ENCODE results near the gene ADGRG3.

The ADGRG3 gene

DNA sequence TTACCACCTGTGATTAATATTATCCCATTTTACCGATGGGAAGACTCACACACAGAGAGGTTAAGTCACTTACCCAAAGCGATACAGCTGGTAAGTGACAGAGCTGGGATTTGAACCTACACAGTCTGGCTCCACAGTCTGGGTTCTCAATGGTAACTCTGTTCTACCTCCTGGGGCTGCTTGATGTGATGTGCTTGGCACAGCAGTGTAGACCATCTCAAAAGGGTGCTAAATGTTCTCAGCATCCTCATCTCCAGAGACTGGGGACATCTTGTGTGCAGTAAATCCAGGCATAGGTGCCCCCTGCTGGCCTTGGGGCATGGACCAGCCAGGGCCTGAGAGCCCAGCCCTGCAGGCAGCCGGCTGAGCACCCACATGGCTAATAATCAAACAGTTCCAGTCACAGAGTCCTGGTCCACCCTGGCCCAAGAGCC is 52.1 kb downstream of the ADGRG3 start:
- peak; percentile 8 for DNase-seq (ENCODE audit: low read depth)
- TF ChIP-seq, protein P1, sequence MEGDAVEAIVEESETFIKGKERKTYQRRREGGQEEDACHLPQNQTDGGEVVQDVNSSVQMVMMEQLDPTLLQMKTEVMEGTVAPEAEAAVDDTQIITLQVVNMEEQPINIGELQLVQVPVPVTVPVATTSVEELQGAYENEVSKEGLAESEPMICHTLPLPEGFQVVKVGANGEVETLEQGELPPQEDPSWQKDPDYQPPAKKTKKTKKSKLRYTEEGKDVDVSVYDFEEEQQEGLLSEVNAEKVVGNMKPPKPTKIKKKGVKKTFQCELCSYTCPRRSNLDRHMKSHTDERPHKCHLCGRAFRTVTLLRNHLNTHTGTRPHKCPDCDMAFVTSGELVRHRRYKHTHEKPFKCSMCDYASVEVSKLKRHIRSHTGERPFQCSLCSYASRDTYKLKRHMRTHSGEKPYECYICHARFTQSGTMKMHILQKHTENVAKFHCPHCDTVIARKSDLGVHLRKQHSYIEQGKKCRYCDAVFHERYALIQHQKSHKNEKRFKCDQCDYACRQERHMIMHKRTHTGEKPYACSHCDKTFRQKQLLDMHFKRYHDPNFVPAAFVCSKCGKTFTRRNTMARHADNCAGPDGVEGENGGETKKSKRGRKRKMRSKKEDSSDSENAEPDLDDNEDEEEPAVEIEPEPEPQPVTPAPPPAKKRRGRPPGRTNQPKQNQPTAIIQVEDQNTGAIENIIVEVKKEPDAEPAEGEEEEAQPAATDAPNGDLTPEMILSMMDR (IDR thresholded peaks at IDR 0.05; ENCODE audit: control insufficient read depth, insufficient read depth, low read depth, low read length, missing control alignments): peak; percentile 78
- H3K4me3 ChIP-seq (ENCODE audit: control insufficient read depth, low read depth, low read length): no peak overlapping the region

DNA sequence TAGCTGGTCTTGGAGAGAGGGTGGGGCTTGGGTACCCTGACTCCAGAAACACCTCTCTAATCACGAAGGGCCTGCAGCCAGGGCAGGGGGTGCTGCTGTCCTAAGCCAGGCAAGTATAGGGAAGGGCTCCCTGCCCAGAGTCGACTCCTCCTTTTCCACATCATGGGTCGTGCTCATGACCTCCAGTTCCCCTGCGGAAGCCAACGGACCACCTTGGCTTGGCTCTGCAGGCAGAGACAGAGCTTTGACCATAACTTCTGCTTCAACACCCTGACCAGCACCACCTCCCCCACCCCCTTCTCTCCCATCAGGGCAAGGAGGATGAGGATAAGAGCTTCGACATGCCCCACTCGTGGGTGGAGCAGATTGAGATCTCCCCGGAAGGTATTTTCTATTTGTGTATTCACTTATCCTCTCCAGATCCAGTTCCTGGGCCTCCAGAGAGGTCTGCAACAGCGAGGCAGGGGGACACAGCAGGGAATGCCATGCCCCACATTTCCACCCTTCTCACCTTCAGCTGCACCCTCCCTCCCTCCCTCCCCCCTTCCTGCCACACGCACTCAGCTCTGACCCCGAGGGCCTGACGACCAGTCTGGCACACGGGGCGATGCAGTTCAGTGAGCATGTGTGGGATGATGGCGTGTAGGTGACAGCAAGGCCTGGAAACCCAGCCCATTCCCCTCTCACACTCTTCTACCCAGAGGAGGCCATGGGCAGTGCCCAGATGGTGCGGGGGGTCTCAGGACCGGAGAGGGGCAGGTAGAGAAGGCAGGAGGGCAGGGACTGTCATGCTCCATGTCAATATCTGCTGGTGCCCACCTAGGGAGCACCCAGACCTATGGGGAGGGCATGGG is 53.5 kb downstream of the ADGRG3 start:
- H3K4me3 ChIP-seq (ENCODE audit: control insufficient read depth, low read depth, low read length): no peak overlapping the region

DNA sequence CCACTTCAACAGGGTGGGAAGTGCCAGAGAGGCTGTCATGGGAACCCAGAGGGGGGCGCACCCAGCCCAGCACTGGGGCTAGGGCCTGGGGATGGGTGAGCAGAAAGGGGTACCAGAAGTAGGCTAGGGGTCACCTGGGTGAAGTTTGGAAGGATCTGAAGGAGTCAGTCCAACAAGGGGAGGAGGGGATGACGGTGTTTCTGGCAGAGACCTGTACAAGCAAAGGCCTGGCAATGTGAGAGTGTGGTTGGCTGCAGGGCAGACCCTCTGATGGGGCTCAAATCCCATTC is 54.0 kb downstream of the ADGRG3 start:
- H3K4me3 ChIP-seq (ENCODE audit: control insufficient read depth, low read depth, low read length): no peak overlapping the region
- TF ChIP-seq, protein P1 (IDR thresholded peaks at IDR 0.05; ENCODE audit: control insufficient read depth, insufficient read depth, low read depth, low read length, missing control alignments): no peak
- no peak for DNase-seq (ENCODE audit: low read depth)

More for the DNA sequence above, 53.5 kb downstream of the ADGRG3 start:
- TF ChIP-seq, protein P1 (IDR thresholded peaks at IDR 0.05; ENCODE audit: control insufficient read depth, insufficient read depth, low read depth, low read length, missing control alignments): no peak
- DNase-seq (ENCODE audit: low read depth): no peak

DNA sequence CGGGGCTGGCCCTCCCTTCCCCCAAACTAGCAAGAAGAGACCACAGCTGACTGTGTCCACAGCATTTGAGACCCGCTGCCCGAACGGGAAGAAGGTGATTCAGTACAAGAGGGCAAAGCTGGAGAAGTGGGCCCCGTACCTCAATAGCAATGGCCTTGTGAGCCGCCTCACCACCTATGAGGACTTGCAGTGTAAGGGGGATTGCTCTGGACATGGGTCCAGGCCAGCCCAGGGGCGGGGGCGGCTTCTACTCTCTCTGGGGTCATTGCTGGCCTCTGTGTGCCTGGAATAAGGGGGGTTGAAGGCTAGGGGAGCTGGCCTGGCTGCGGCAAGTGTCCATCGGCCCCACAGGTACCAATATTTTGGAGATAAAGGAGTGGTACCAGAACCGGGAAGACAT is 54.5 kb downstream of the ADGRG3 start:
- no peak overlapping the region for H3K4me3 ChIP-seq (ENCODE audit: control insufficient read depth, low read depth, low read length)
- DNase-seq (ENCODE audit: low read depth): no peak
- TF ChIP-seq, protein P1 (IDR thresholded peaks at IDR 0.05; ENCODE audit: control insufficient read depth, insufficient read depth, low read depth, low read length, missing control alignments): no peak

DNA sequence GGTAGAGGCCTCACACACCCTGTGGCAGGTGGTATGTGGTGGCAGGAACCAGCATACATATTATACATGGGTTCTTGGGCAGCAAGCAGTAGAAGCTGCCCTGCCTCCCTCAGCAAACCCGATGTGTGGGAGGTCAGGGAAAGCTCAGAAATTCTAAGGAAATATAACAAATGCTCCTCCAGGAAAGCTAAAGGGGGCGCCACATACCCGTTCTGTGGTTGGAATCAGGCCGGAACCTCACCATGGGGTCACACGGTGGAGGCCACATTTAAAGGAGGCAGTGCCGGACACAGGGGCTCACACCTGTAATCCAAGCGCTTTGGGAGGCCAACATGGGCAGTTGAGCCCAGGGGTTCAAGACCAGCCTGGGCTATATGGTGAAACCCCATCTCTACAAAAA is 55.1 kb downstream of the ADGRG3 start:
- no peak overlapping the region for H3K4me3 ChIP-seq (ENCODE audit: control insufficient read depth, low read depth, low read length)
- TF ChIP-seq, protein P1 (IDR thresholded peaks at IDR 0.05; ENCODE audit: control insufficient read depth, insufficient read depth, low read depth, low read length, missing control alignments): peak; percentile 37
- no peak for DNase-seq (ENCODE audit: low read depth)

DNA sequence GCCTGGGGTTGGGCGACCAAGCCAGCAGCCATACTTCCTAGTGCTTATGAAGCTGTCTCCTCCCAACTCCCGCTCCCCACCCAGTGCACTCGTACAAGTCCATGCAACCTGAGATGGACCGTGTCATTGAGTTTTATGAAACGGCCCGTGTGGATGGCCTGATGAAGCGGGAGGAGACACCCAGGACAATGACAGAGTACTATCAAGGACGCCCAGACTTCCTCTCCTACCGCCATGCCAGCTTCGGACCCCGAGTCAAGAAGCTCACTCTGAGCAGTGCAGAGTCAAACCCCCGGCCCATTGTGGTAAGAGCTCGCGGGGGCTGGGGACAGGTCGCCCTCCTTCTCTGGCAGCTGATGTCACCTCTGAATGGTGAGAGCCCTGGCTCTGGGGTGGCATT is 56.4 kb downstream of the ADGRG3 start:
- no peak overlapping the region for H3K4me3 ChIP-seq (ENCODE audit: control insufficient read depth, low read depth, low read length)
- TF ChIP-seq, protein P1 (IDR thresholded peaks at IDR 0.05; ENCODE audit: control insufficient read depth, insufficient read depth, low read depth, low read length, missing control alignments): no peak
- no peak for DNase-seq (ENCODE audit: low read depth)
